ENCODE data around the gene SYMPK. TPM values are rescaled to one million over a fixed set of nuclear protein-coding genes. Genes with fewer than 3 reads are reported as not detected.

The SYMPK gene
- total RNA-seq, 1 donor from 2014 or later, result 114 TPM

DNA sequence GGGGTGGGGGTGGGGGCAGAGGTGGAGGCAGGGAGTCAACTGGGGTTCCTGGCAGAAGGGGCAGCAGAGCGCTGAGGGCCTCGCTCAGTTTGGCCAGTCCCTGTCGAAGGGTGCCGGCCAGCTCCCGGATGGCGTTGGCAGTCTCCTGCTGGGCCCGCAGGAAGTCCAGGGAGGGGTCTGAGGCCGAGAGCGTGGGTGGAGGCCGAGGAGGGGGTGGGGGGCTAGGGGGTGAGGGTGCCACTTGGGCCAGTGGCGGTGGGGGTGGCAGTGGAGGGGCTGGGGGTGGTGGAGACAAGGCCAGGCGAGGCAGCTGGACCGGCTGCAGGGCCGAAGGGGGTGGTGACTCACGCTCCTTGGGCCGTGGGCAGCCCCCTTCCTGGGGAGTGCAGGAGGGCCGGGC is 27.9 kb upstream of the SYMPK start:
- Mint-ChIP-seq H3K4me1 (ENCODE audit: low read depth) (peaks cover 4% of the 10 kb centered on the region), H3K9me3 (ENCODE audit: low read depth) (no peaks in the 10 kb centered on the region), H3K27me3 (no peaks in the 10 kb centered on the region), H3K36me3 (ENCODE audit: insufficient read depth) (peaks cover 12% of the 10 kb centered on the region), H3K27ac (no peak overlapping the region), H3K4me3 (ENCODE audit: low read depth) (no peak overlapping the region)
- TF ChIP-seq, protein P1, sequence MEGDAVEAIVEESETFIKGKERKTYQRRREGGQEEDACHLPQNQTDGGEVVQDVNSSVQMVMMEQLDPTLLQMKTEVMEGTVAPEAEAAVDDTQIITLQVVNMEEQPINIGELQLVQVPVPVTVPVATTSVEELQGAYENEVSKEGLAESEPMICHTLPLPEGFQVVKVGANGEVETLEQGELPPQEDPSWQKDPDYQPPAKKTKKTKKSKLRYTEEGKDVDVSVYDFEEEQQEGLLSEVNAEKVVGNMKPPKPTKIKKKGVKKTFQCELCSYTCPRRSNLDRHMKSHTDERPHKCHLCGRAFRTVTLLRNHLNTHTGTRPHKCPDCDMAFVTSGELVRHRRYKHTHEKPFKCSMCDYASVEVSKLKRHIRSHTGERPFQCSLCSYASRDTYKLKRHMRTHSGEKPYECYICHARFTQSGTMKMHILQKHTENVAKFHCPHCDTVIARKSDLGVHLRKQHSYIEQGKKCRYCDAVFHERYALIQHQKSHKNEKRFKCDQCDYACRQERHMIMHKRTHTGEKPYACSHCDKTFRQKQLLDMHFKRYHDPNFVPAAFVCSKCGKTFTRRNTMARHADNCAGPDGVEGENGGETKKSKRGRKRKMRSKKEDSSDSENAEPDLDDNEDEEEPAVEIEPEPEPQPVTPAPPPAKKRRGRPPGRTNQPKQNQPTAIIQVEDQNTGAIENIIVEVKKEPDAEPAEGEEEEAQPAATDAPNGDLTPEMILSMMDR (IDR thresholded peaks at IDR 0.05; ENCODE audit: unreplicated experiment), result no peak
- no peak for DNase-seq (ENCODE audit: low spot score, unreplicated experiment)

DNA sequence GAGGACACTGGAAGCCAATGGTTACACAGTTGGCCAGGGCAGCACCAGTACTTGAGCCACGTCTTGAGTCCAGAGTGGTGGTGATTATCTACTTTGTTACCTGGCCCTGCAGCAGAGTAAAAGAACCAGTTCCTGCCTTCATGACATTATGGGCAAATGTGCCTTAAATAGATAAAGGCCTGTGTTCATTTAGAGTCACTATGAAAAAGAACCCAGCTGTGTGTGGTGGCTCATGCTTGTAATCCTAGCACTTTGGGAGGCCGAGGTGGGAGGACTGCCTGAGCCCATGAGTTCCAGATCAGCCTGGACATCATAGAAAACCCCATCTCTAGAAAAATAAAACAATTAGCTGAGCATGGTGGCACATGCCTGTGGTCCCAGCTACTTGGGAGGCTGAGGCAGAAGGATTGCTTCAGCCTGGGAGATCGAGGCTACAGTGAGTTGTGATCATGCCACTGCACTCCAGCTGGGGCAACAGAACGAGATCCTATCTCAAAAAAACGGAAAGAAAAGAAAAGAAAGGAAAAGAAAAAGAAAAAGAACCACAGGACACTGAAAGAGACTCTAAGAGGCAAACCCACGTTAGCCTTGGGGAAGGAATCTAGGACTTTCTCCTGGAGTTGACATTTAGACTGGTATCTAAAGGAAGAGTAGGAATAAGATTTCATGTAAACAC is 26.4 kb upstream of the SYMPK start:
- DNase-seq (ENCODE audit: low spot score, unreplicated experiment), result no peak
- TF ChIP-seq, protein P1 (IDR thresholded peaks at IDR 0.05; ENCODE audit: unreplicated experiment), result no peak

DNA sequence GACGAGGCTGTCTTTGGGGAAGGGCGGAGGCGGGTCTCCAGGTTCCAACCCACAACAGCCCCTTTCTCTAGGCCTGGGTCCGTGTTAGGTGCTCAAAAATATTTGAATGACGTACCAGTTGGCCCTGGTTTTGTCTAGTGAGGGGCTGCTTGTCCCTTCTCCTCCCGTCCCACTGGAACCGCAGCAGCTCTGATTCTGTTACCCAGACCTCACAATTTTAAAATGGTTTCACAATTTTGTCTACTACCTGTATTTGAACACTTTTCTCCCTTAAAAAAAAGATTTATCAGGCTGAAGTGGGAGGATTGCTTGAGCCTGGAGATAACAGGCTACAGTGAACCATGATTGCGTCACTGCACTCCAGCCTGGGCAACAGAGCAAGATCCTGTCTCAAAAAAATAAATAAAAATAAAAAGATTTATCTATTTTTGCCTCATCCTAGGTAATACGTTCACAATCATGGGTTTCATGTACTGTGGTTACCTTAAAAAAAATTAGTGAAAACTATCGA is 24.3 kb upstream of the SYMPK start:
- Mint-ChIP-seq H3K9me3 (ENCODE audit: low read depth) (no peaks in the 10 kb centered on the region), H3K4me1 (ENCODE audit: low read depth) (peaks cover 11% of the 10 kb centered on the region), H3K27me3 (no peaks in the 10 kb centered on the region), H3K36me3 (ENCODE audit: insufficient read depth) (peaks cover 4% of the 10 kb centered on the region), H3K27ac (peak overlapping the region; percentile 99), H3K4me3 (ENCODE audit: low read depth) (peak overlapping the region; percentile 94)
- no peak for DNase-seq (ENCODE audit: low spot score, unreplicated experiment)
- TF ChIP-seq, protein P1 (IDR thresholded peaks at IDR 0.05; ENCODE audit: unreplicated experiment), result no peak

More for the DNA sequence above, 26.4 kb upstream of the SYMPK start:
- peaks cover 3% of the 10 kb centered on the region for H3K36me3 Mint-ChIP-seq (ENCODE audit: insufficient read depth)
- H3K9me3 Mint-ChIP-seq (ENCODE audit: low read depth), result no peaks in the 10 kb centered on the region
- no peaks in the 10 kb centered on the region for H3K27me3 Mint-ChIP-seq
- H3K4me1 Mint-ChIP-seq (ENCODE audit: low read depth), result peaks cover 4% of the 10 kb centered on the region
- no peak overlapping the region for H3K27ac Mint-ChIP-seq
- H3K4me3 Mint-ChIP-seq (ENCODE audit: low read depth), result no peak overlapping the region

DNA sequence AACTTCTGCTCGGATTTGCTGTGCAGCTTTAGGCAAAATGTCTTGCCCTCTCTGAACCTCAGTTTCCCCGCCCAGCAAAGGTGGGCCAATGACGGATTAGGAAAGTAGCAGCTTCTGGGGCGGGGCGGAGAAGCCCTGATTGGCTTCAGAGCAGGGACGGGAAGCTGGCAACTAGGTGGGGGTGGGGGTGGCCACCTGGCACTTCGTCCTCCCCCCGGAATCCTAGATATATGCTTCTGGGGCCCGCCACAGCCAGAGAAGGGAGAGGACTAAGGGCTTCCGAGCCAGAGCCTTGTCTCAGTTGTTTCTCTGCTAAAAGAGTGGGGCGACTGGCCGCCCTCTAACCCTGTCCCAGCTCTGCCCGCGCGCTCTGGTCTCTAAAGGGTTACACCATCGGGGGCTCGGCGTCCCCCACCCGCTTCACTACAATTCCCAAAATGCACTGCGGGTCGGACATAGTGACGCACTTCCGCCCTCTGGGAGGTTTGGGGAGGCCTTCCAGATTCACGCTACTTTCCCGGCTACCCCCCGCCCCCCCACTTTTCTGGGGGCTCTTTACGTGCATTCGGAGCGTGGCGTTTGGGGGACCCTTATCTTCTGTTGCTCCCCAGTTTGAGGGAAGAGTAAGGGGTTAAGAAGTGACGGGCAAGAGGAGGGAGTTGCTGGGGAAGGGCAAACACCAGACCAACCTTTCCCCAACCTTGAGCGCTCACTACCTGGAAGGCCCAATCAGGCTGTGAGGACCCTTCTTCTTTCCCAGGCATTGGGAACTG is 23.7 kb upstream of the SYMPK start:
- Mint-ChIP-seq H3K27ac (peak overlapping the region; percentile 99), H3K36me3 (ENCODE audit: insufficient read depth) (peaks cover 4% of the 10 kb centered on the region), H3K27me3 (no peaks in the 10 kb centered on the region), H3K4me3 (ENCODE audit: low read depth) (peak overlapping the region; percentile 94), H3K4me1 (ENCODE audit: low read depth) (peaks cover 15% of the 10 kb centered on the region), H3K9me3 (ENCODE audit: low read depth) (no peaks in the 10 kb centered on the region)
- TF ChIP-seq, protein P1 (IDR thresholded peaks at IDR 0.05; ENCODE audit: unreplicated experiment), result no peak
- DNase-seq (ENCODE audit: low spot score, unreplicated experiment), result peak; percentile 77

DNA sequence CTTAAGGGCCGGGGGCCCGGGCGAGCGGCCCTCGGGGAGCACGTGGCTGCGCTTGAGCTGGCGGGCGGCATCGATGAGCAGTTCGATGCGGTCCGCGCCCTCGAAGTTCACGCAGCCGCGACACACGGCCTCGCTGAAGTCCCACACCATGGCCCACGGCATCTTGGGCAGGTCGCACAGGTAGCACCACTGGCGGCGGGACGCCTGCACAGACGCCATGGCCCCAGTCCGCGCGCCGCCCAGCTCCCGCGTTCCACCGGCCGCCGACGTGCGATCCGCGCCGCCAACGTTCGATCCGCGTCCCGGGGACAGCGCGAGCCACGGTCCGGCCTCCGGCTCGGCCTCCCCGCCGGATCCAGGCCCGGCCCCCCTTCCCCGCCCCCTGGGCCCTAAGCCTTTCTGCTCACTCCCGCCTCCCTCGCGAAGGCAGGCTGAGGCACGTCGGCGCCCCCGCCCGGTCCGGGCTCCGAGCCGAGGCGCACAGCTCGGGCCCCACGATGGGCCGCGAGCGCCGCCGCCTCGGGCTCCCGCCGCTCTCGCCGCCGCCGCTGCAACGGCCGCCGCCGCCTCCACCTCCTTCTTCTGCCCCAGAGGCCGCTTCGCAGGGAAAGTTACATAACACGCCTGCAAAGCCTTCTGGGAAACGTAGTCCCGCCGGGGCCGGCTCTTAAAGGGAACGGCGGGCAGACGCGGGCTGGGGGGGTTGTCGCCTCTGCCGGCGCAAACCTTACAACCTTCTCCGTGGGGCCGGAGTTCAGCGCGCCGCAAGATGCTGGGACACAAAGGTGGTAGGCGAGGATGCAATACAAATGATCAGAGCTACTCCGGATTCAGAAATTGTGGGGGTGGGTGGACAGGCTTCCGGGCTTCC is 22.8 kb upstream of the SYMPK start, which contains the start of gene IRF2BP1:
TSS of gene IRF2BP1 (minus strand) at position 586 of the 871 bp plus-strand sequence. CDS start at position 219, 367 bp downstream.
- Mint-ChIP-seq H3K9me3 (ENCODE audit: low read depth) (no peaks in the 10 kb centered on the region), H3K4me1 (ENCODE audit: low read depth) (peaks cover 23% of the 10 kb centered on the region), H3K36me3 (ENCODE audit: insufficient read depth) (peaks cover 4% of the 10 kb centered on the region), H3K4me3 (ENCODE audit: low read depth) (peak within 1 kb of the TSS; percentile 94), H3K27ac (peak within 1 kb of the TSS; percentile 99), H3K27me3 (no peaks in the 10 kb centered on the region)
- DNase-seq (ENCODE audit: low spot score, unreplicated experiment), result peak; percentile 80
- TF ChIP-seq, protein P1 (IDR thresholded peaks at IDR 0.05; ENCODE audit: unreplicated experiment), result no peak

Data from progenitor cell of endocrine pancreas (in vitro differentiated cells).